NB4 (cell line): Measurements from ENCODE around the gene PDE8A.
"Not testable (repeated sequence)": the region's sequence is repeated elsewhere in the genome, so short reads cannot be mapped to it uniquely, and the experiment has no call there.

Experiments
- DNase-seq: peaks from one replicate; pipeline ENCODE4 v3.0.0; 2010; ENCODE audit warnings: low read depth
- H3K4me3 ChIP-seq: one replicate; pipeline ENCODE4 v1.5.1; 2011; ENCODE audit warnings: mild to moderate bottlenecking, low read depth, low read length, moderate library complexity
- CTCF ChIP-seq: IDR thresholded peaks from one replicate; pipeline ENCODE4 v1.5.1; 2012; ENCODE audit warnings: low read depth, low read length
- MAX ChIP-seq: IDR thresholded peaks from 2 replicates; pipeline ENCODE4 v1.6.1; 2011; ENCODE audit warnings: low read depth, low read length
- MYC ChIP-seq: IDR thresholded peaks from 2 replicates; pipeline ENCODE4 v1.6.1; 2011; ENCODE audit warnings: low read depth, low read length
- POLR2A ChIP-seq: IDR thresholded peaks from 2 replicates; pipeline ENCODE4 v1.6.1; 2011; ENCODE audit warnings: mild to moderate bottlenecking; ENCODE audit not compliant: insufficient read length; ENCODE audit errors: extremely low read depth

The PDE8A gene

DNA sequence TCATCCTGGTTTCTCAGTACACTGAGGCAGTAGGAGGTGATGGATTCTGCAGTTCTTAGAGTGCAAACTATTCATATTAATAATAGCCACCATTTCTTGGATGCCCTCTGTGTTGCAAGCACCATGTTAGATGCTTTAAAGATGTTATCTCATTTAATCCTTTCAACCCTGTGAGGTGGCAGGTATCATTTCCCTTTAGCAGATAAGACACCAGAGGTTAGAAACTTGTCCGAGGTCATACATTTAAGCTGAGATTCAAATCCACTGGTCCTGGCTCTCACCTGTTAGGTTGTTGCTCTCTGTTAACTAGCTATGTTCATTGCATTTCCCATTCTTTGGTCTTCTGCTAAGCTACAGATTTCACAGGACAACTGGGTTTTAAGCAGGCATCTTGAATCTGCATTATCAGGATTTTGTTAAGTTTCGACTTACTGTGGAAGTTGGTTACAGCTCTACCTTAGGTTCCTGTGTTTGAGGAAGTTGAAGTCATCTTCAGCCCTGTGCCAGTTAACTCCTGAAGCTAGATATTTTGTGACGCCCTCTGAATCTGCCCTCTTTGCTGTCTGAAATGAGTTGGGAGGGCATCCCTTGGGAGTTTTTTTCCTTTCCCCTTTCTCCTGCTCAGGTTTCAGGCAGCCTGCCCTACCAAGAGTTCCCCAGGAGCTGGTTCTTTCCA is 6.4 kb downstream of the PDE8A start:
- H3K4me3 ChIP-seq, result no peak overlapping the region
- DNase-seq, result no peak
- TF ChIP-seq POLR2A (no peak), CTCF (no peak), MYC (no peak), MAX (no peak)

DNA sequence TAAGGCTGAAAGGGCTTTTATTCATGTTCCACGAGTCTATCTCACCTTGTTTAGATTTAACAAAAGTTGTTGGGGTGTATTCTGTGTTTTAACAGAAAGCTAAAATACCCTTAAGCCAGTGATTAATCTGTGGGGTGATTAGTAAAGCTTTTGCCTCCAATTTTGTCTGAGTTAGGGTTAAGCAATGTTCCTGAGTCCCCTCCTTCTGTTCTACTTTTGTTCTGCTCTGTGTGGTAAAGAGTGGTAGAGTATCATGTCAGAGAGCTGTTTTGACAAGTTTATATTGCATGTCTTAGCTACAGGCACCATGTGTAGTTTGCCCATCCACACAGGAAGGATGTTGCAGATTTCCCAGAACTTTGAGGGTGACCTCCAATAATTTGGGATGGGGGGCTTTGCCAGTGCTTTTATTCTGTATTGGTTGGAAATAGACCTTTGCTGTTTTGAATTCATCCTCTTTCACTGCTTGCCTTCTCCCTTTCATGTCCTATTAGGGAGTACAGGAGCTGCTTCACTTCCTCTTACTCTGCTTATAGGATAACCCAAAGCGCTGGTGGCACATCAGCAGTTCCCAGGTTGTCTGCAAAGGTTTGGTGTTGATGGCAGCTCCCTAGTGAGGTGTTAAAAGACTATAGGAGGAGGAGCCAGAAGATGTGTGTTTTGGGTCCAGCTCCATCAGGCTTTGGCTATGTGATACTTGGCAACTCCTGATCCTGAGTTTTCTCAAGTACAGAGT is 7.4 kb downstream of the PDE8A start:
- no peak overlapping the region for H3K4me3 ChIP-seq
- TF ChIP-seq POLR2A (no peak), CTCF (no peak), MAX (no peak), MYC (no peak)
- no peak for DNase-seq

DNA sequence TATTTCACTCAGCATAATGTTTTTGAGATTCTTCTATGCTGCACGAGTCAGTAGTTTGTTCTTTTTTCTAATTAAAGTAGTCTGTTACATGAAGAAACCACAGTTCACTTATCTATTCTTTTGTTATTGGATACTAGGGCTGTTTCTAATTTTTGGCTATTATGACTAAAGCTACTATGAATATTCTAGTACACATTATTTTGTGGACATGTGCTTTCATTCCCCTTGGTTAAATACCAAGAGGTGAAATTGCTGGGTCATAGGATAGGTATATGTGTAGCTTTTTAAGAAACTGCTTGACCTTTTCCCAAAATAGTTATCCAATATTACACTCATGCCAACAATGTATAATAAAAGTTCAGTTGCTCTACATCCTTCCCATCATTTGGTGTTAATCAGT is 8.9 kb downstream of the PDE8A start:
- no peak for TF ChIP-seq MAX
- TF ChIP-seq MYC, result no peak
- no peak for DNase-seq
- H3K4me3 ChIP-seq, result no peak overlapping the region

DNA sequence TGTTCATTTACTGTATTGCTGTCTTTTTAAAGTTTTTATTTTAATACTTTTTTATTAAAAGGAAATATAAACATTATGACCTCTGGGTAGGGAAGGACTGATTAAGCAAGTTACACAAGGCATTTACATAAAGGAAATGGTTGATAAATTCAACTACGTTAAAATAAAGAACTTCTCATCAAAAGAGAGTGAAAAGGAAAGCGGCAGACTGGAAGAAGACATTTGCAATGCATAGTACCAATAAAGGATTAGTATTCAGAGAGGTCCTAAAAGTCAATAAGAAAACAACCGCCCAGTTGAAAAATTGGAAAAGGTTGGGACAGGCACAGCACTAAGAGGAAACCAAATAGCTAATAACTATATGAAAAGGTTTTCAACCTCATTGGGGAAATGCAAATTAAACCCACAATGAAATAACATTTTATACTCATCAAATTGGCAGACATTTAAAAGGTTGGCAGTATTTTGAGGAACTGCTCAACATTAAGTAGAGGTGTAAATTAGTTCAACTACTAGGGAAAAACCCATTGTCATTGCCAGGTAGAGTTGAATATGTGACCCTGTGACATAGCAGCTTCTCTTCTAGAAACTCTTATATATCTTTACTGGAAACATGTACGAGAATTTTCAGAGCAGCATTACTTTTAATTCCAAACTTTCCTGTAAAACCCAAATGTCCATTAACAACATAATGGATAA is 9.5 kb downstream of the PDE8A start:
- no peak overlapping the region for H3K4me3 ChIP-seq
- DNase-seq, result no peak
- TF ChIP-seq POLR2A (no peak), CTCF (no peak), MYC (no peak)

DNA sequence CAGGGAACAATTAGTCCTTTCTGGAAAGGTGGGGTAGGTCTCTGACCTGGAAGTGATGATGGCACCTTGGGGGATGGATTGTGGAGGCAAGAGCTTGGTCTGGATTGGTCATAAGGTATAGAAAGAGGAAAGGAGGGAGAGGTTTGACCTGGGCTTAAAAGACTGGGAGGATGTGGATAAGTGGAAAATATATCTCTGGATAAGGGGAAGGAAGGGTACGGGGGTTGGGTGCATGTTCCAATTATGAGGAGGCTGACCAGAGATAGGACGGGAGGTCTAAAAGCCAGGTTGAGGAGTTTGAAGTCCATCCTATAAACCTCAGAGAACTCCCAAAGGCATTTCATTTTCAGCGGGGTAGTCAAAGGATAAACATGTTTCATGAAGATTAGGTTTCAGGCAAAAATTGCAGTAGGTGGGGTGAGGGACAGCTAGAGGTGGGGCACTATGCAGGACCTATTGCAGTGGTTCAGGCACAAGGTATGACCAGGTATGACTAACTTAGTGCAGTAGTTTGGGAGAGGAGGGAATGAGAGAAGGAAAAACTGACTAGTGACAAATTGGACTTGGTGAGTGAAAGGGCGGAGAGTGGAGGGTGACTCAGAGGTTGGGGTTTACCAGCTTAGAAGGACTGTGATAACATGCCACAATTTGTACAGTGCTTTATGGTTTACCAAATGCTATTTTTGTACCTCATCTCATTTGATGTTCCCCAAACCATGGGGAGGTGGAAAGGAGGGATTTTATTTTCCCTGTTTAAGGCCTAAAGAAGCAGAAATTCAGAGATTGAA is 10.7 kb downstream of the PDE8A start:
- no peak overlapping the region for H3K4me3 ChIP-seq
- no peak for TF ChIP-seq POLR2A
- TF ChIP-seq MAX, result no peak
- TF ChIP-seq CTCF, result no peak
- TF ChIP-seq MYC, result no peak
- peak; percentile 39 for DNase-seq

GRCh38 chr15:84996055-84996454 is 14.4 kb downstream of the PDE8A start:
- no peak overlapping the region for H3K4me3 ChIP-seq
- no peak for TF ChIP-seq MYC
- no peak for TF ChIP-seq CTCF
- TF ChIP-seq MAX, result no peak
- TF ChIP-seq POLR2A, result no peak
- DNase-seq, result no peak

- DNase-seq, H3K4me3 ChIP-seq: not testable (repeated sequence)
These were observed 15.1 kb downstream of the PDE8A start for GRCh38 chr15:84996714-84997113.

GRCh38 chr15:84997214-84997613 is 15.6 kb downstream of the PDE8A start:
- DNase-seq, H3K4me3 ChIP-seq: not testable (repeated sequence)
